KOPT-K1 (cell line): ENCODE data around the gene TYW1B.
"Not testable (repeated sequence)": the region's sequence is repeated elsewhere in the genome, so short reads cannot be mapped to it uniquely, and the experiment has no call there.

Source experiments
- H3K27ac ChIP-seq: fragments of 200-600 bp; sonication (generic); 2 replicates; pipeline ENCODE4 v1.5.1; 2016; ENCODE audit warnings: antibody characterized with exemption, mild to moderate bottlenecking, low read depth, low read length; ENCODE audit not compliant: poor library complexity, severe bottlenecking
- H3K36me3 ChIP-seq: fragments of 200-600 bp; sonication (generic); 2 replicates; pipeline ENCODE4 v1.5.1; 2017; ENCODE audit warnings: antibody characterized with exemption, mild to moderate bottlenecking, low read length, moderate library complexity; ENCODE audit not compliant: insufficient read depth
- H3K9me3 ChIP-seq: fragments of 200-600 bp; sonication (generic); 2 replicates; pipeline ENCODE4 v1.5.1; 2017; ENCODE audit warnings: antibody characterized with exemption, low read length, mild to moderate bottlenecking; ENCODE audit not compliant: insufficient read depth, poor library complexity, severe bottlenecking

The TYW1B gene

GRCh38 chr7:72554401-72554800 is 273.6 kb downstream of the TYW1B start:
- not testable (repeated sequence) for H3K9me3 ChIP-seq, H3K27ac ChIP-seq, H3K36me3 ChIP-seq

- not testable (repeated sequence) for H3K9me3 ChIP-seq, H3K27ac ChIP-seq, H3K36me3 ChIP-seq
Observed at GRCh38 chr7:72550454-72550853, 277.5 kb downstream of the TYW1B start.

GRCh38 chr7:72546586-72547237 is 281.3 kb downstream of the TYW1B start:
- not testable (repeated sequence) for H3K27ac ChIP-seq, H3K9me3 ChIP-seq, H3K36me3 ChIP-seq

- not testable (repeated sequence) for H3K27ac ChIP-seq, H3K9me3 ChIP-seq, H3K36me3 ChIP-seq
Observed at GRCh38 chr7:72544531-72544930, 283.5 kb downstream of the TYW1B start.

GRCh38 chr7:72540923-72541322 is 287.1 kb downstream of the TYW1B start:
- no peaks in the 10 kb centered on the region for H3K9me3 ChIP-seq
- no peak overlapping the region for H3K27ac ChIP-seq
- H3K36me3 ChIP-seq: no peaks in the 10 kb centered on the region

- no peaks in the 10 kb centered on the region for H3K9me3 ChIP-seq
- no peak overlapping the region for H3K27ac ChIP-seq
- H3K36me3 ChIP-seq: no peaks in the 10 kb centered on the region
Observed at GRCh38 chr7:72540106-72540611, 287.8 kb downstream of the TYW1B start.

- Histone ChIP-seq H3K27ac (no peak overlapping the region), H3K9me3 (no peaks in the 10 kb centered on the region), H3K36me3 (no peaks in the 10 kb centered on the region)
Observed at GRCh38 chr7:72539702-72540101, 288.3 kb downstream of the TYW1B start.

- no peak overlapping the region for H3K27ac ChIP-seq
- H3K9me3 ChIP-seq: no peaks in the 10 kb centered on the region
- no peaks in the 10 kb centered on the region for H3K36me3 ChIP-seq
Observed at GRCh38 chr7:72538856-72539255, 289.1 kb downstream of the TYW1B start.

- no peaks in the 10 kb centered on the region for H3K36me3 ChIP-seq
- H3K27ac ChIP-seq: no peak overlapping the region
- H3K9me3 ChIP-seq: no peaks in the 10 kb centered on the region
Observed at GRCh38 chr7:72538147-72538546, 289.9 kb downstream of the TYW1B start.

- H3K9me3 ChIP-seq, H3K36me3 ChIP-seq, H3K27ac ChIP-seq: not testable (repeated sequence)
Observed at GRCh38 chr7:72536038-72536437, 292.0 kb downstream of the TYW1B start.

GRCh38 chr7:72531048-72531447 is 297.0 kb downstream of the TYW1B start:
- H3K9me3 ChIP-seq, H3K27ac ChIP-seq, H3K36me3 ChIP-seq: not testable (repeated sequence)
